Hematopoietic multipotent progenitor cell treated with erythropoietin and hydrocortisone succinate and interleukin-3 and kit ligand, for 17 days (in vitro differentiated cells): Measurements from ENCODE around the gene EXOSC2.
"Not testable (repeated sequence)": the region's sequence is repeated elsewhere in the genome, so short reads cannot be mapped to it uniquely, and the experiment has no call there.

Experiments used
- DNase-seq: peaks from one replicate; pipeline ENCODE4 v3.0.0-alpha.2; 2015; ENCODE audit warnings: low spot score

EXOSC2 gene

GRCh38 chr9:130667120-130667435 lies 26.5 kb upstream of the EXOSC2 start:
- no peak for DNase-seq

- DNase-seq = no peak
Measured at GRCh38 chr9:130668196-130668595, 25.4 kb upstream of the EXOSC2 start.

GRCh38 chr9:130668659-130669058 lies 24.9 kb upstream of the EXOSC2 start:
- no peak for DNase-seq

- no peak for DNase-seq
Measured at GRCh38 chr9:130669965-130670364, 23.6 kb upstream of the EXOSC2 start.

GRCh38 chr9:130670644-130671043 lies 22.9 kb upstream of the EXOSC2 start:
- DNase-seq = no peak

GRCh38 chr9:130672466-130672865 lies 21.1 kb upstream of the EXOSC2 start:
- DNase-seq = no peak

- no peak for DNase-seq
Measured at GRCh38 chr9:130672933-130673615, 20.5 kb upstream of the EXOSC2 start.

- DNase-seq = no peak
Measured at GRCh38 chr9:130675396-130675795, 18.2 kb upstream of the EXOSC2 start.

- DNase-seq = no peak
Measured at GRCh38 chr9:130677252-130677651, 16.3 kb upstream of the EXOSC2 start.

GRCh38 chr9:130680836-130681768 lies 12.5 kb upstream of the EXOSC2 start:
- no peak for DNase-seq

GRCh38 chr9:130681769-130682420 lies 11.7 kb upstream of the EXOSC2 start:
- no peak for DNase-seq

GRCh38 chr9:130682421-130683121 lies 11.0 kb upstream of the EXOSC2 start:
- DNase-seq = peak; percentile 75

- no peak for DNase-seq
Measured at GRCh38 chr9:130685104-130685503, 8.5 kb upstream of the EXOSC2 start.

GRCh38 chr9:130685945-130686344 lies 7.6 kb upstream of the EXOSC2 start:
- not testable (repeated sequence) for DNase-seq

- DNase-seq = no peak
Measured at GRCh38 chr9:130687615-130688014, 6.0 kb upstream of the EXOSC2 start.

GRCh38 chr9:130688072-130688471 lies 5.5 kb upstream of the EXOSC2 start:
- no peak for DNase-seq

GRCh38 chr9:130689572-130689936 lies 4.0 kb upstream of the EXOSC2 start:
- DNase-seq = no peak

GRCh38 chr9:130689937-130690700 lies 3.5 kb upstream of the EXOSC2 start:
- peak; percentile 43 for DNase-seq

- DNase-seq = no peak
Measured at GRCh38 chr9:130692321-130692720, 1.3 kb upstream of the EXOSC2 start.

GRCh38 chr9:130693101-130693425 lies 517 bp upstream of the EXOSC2 start:
- no peak for DNase-seq

- no peak for DNase-seq
Measured at GRCh38 chr9:130694205-130694604, 625 bp downstream of the EXOSC2 start.

GRCh38 chr9:130696139-130696650 lies 2.6 kb downstream of the EXOSC2 start:
- DNase-seq = no peak
